Left cardiac atrium (tissue), 4 donors: ENCODE results near the gene ULK1. TPM values are rescaled to one million over a fixed set of nuclear protein-coding genes. Genes with fewer than 3 reads are reported as not detected.
"Not testable (repeated sequence)": the region's sequence is repeated elsewhere in the genome, so short reads cannot be mapped to it uniquely, and the experiment has no call there.

Experiments used
- ATAC-seq, 2 donors: fragments of 200-7000 bp; cut with Tn5 transposase; one replicate each; pipeline ENCODE4 v1.9.1; 2020; ENCODE audit warnings: mild to moderate bottlenecking in 2 of 2, moderate library complexity in 2 of 2
- DNase-seq: peaks from one replicate; pipeline ENCODE4 v3.0.0-alpha.2; 2020
- intact Hi-C, 2 donors: fragments of 100-400 bp; cut with DNase I; formaldehyde crosslinking; loops; one replicate each; pipeline versions ENCODE4 v1.14.1 to v1.15.1; 2022 to 2023
- total RNA-seq, 2 donors: library from RNA; stranded (reverse); fragmentation: NEBNext Ultra II Directional; extraction: Animal tissue kit (Norgen Biotek cat#: 25700); gene quantifications; one replicate each; pipeline ENCODE4 v1.2.1, GENCODE V29; 2021
- donor health status: DM: no; HTN: yes; CAD: no.
- donor health status: DM: no; HTN: yes; CAD: no; lungs with severe emphysema.
- donor health status: DM: yes; HTN: yes; CAD: no.
- donor health status: Dilated cardiomyopathy.

Gene ULK1
- total RNA-seq, 2 donors from 2014 or later: 27.6 to 34.5 TPM

- ATAC-seq (peak; percentile 2 to 14), DNase-seq (no peak)
- intact Hi-C loops: no loop called here
Observed at GRCh38 chr12:131929581-131930456, 35.4 kb downstream of the ULK1 start.

DNA sequence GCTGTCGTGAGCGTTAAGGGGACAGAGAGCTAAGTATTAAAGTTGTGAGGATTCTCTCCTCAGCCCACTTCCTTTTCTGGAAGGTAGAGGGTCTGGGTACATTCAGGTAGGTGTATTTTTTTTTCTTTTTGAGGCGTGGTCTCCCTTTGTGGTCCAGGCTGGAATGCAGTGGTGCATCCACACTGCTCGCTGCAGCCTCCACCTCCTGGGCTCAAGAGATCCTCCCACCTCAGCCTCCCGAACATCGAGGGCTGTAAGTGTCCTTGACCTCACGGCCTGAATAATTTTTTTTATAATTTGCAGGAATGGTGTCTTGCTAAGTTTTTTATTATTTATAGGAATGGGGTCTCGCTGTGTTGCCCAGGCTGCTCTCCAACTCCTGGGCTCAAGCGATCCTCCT is 36.1 kb downstream of the ULK1 start:
- intact Hi-C loops: no loop called here

GRCh38 chr12:131933387-131933786 is 39.0 kb downstream of the ULK1 start:
- DNase-seq: no peak
- intact Hi-C loops: no loop called here
- no peak for ATAC-seq

More for the DNA sequence above, 36.1 kb downstream of the ULK1 start:
- no peak for ATAC-seq
- DNase-seq: no peak

DNA sequence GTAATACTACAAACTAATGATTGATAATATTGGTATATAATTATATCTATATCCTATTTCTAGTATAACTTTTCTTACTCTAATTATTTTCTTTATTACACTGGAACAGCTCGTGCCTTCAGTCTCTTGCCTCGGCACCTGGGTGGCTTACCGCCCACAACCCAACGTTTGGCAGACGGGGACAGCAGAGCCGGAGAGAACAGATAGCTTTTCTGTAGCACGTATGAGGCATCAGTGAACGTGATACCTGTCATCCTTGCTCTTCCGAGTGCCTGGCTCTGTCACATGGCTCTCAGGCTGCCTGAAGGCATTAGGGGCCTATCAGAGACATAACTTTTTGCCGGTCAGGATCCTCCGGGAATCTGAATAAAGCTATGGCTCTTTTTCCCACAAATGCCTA is 40.1 kb downstream of the ULK1 start:
- ATAC-seq (no peak), DNase-seq (no peak)
- intact Hi-C loops: no loop called here

GRCh38 chr12:131938082-131938481 is 43.7 kb downstream of the ULK1 start:
- no peak for ATAC-seq
- intact Hi-C loops: no loop called here
- DNase-seq: peak; percentile 3

- no peak for ATAC-seq
- DNase-seq: peak; percentile 11
- intact Hi-C loops: no loop called here
Observed at GRCh38 chr12:131939007-131939406, 44.6 kb downstream of the ULK1 start.

- no peak for DNase-seq
- intact Hi-C loops: loop anchor here in 1 of 2 donors (10.0 kb wide), 1 partner anchor 105 kb away; no protein-coding TSS in a partner anchor
- ATAC-seq: no peak
Observed at GRCh38 chr12:131940141-131940547, 45.7 kb downstream of the ULK1 start.

DNA sequence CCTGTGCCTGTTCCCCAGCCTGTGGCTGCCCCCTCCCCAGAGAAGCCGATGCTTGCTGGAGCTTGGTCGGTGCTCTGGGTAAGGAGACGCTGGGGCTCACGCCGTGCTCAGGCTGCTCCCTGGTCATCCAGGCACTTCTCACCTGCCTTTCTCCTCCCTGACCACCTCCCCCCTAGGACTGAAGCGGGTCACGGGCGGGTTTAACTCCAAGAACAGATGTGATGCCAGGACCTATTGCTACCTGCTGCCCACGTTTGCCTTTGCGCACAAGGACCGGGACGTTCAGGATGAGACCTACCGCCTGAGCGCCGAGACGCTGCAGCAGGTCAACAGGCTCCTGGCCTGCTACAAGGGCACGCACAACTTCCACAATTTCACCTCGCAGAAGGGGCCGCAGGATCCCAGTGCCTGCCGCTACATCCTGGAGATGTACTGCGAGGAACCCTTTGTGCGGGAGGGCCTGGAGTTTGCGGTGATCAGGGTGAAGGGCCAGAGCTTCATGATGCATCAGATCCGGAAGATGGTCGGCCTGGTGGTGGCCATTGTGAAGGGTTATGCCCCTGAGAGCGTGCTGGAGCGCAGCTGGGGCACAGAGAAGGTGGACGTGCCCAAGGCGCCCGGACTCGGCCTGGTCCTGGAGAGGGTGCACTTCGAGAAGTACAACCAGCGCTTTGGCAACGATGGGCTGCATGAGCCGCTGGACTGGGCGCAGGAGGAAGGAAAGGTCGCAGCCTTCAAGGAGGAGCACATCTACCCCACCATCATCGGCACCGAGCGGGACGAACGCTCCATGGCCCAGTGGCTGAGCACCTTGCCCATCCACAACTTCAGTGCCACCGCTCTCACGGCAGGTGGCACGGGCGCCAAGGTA is 46.9 kb downstream of the ULK1 start:
- intact Hi-C loops: loop anchor here in 1 of 2 donors (10.0 kb wide), 1 partner anchor 107 kb away; no protein-coding TSS in a partner anchor
- ATAC-seq: no peak
- peak; percentile 20 for DNase-seq

GRCh38 chr12:131941987-131942341 is 47.5 kb downstream of the ULK1 start:
- no peak for ATAC-seq
- intact Hi-C loops: loop anchor here in 1 of 2 donors (10.0 kb wide), 1 partner anchor 107 kb away; no protein-coding TSS in a partner anchor
- DNase-seq: peak; percentile 6

- no peak for ATAC-seq
- DNase-seq: peak; percentile 6
- intact Hi-C loops: loop anchor here in 1 of 2 donors (10.0 kb wide), 1 partner anchor 108 kb away; no protein-coding TSS in a partner anchor
Observed at GRCh38 chr12:131942671-131943070, 48.2 kb downstream of the ULK1 start.

DNA sequence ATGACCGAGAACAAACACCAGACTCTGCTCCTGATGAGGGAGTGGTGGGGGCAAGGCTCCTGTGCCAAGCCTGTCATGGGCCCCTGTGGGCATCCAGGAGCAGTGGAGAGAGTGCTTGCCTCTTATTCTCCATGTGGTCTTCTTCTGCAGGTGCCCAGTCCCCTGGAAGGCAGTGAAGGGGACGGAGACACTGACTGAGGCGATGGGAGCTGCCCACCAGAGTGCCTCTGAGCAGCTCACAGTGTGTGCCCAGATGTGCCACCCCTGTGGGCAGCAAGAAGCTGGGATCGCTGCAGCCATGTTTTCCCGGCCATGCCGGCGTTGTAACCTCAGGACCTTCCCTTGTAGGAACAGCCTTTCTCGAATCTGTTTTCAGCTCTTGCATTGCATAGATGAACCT is 49.0 kb downstream of the ULK1 start:
- intact Hi-C loops: loop anchor here in 1 of 2 donors (10.0 kb wide), 1 partner anchor 109 kb away; no protein-coding TSS in a partner anchor
- ATAC-seq: no peak
- DNase-seq: peak; percentile 14

DNA sequence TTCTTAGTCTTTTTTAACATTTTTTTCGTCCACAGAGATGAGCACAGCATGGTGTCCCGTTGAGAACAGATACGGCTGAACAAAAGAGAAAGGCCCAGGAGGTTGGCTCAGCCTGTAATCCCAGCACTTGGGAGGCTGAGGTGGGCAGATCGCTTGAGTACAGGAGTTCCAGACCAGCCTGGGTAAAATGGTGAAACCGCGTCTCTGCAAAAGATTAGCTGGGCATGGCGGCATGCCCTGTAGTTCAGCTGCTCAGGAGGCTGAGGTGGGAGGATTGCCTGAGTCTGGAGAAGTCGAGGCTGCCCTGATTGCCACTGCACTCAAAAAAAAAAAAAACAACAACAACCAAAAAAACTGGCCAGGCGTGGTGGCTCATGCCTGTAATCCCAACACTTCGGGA is 49.5 kb downstream of the ULK1 start:
- no peak for ATAC-seq
- intact Hi-C loops: loop anchor here in 1 of 2 donors (10.0 kb wide), 1 partner anchor 109 kb away; no protein-coding TSS in a partner anchor

GRCh38 chr12:131944601-131945251 is 50.3 kb downstream of the ULK1 start:
- intact Hi-C loops: loop anchor here (5.0 to 10.0 kb wide), 2 partner anchors 47 to 110 kb away; no protein-coding TSS in a partner anchor
- peak; percentile 22 for DNase-seq
- no peak for ATAC-seq

More for the DNA sequence above, 49.5 kb downstream of the ULK1 start:
- DNase-seq: peak; percentile 2

DNA sequence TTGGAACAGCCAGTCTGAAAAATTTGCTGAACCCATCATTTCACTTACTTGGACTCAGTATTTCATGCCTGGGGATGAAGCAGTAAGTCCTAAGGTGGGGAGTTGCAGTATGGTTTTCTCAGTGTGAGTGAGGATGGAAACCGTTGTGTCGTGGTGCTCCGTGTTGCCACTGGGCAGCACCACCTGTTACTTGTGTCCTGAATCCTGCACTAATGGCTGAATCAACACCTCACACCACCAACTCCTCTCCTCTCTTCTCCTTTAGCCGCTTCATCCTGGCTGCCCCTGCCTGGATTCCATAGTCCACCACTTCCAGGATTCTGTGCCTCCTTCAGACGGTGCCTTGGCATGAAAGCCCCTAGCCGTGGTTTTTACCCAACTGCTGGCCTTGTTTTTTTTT is 52.3 kb downstream of the ULK1 start:
- ATAC-seq (no peak), DNase-seq (no peak)
- intact Hi-C loops: loop anchor here (5.0 to 10.0 kb wide), 2 partner anchors 49 to 112 kb away; no protein-coding TSS in a partner anchor

DNA sequence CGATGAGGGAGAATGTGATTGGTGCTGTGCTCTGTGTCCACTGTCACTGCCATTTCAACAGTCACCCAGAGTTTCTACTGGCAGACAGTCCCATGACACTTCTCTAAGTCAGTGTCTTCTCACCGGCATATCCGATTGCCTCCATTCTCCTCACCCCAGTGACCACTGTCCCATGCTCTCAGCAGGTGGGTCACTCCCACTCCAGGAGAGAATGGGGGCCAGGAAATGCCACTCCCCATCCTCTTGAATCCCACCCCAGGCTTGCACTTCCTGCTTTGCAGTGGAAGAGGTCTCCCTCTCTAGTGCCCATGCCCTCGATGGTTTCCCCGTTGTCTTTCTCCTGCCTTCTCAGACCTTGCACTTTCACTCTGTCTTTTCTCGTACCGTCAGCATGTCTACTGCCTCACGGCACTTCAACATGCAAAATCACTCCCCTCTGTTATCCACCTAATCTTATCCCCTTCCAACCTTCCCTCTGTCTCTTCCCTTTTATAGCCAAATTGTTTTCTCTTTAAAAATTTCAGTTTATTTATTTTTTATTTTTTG is 53.1 kb downstream of the ULK1 start:
- intact Hi-C loops: loop anchor here (5.0 to 10.0 kb wide), 2 partner anchors 50 to 113 kb away; no protein-coding TSS in a partner anchor
- ATAC-seq (no peak), DNase-seq (peak; percentile 20)

DNA sequence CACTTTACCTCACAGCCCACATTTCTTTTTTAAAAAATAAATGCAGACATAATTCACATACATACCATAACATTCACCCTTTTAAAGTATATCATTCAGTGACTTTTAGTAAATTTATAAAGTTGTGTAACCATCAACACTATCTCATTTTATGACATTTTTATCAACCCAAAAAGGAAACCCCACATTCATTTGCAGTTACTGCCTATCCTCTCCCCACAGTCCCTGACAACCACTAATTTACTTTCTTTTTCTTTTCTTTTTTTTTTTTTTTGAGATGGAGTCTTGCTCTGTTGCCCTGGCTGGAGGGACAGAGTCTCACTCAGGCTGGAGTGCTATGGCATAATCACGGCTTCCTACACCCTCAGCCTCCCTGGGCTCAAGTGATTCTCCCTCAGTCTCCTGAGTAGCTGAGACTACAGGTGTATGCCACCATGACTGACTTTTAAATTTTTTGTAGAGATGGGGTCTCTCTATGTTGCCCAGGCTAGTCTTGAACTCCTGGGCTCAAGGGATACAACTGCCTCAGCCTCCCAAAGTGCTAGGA is 53.8 kb downstream of the ULK1 start:
- ATAC-seq: no peak
- intact Hi-C loops: loop anchor here (5.0 to 10.0 kb wide), 2 partner anchors 51 to 113 kb away; no protein-coding TSS in a partner anchor
- DNase-seq: peak; percentile 3

DNA sequence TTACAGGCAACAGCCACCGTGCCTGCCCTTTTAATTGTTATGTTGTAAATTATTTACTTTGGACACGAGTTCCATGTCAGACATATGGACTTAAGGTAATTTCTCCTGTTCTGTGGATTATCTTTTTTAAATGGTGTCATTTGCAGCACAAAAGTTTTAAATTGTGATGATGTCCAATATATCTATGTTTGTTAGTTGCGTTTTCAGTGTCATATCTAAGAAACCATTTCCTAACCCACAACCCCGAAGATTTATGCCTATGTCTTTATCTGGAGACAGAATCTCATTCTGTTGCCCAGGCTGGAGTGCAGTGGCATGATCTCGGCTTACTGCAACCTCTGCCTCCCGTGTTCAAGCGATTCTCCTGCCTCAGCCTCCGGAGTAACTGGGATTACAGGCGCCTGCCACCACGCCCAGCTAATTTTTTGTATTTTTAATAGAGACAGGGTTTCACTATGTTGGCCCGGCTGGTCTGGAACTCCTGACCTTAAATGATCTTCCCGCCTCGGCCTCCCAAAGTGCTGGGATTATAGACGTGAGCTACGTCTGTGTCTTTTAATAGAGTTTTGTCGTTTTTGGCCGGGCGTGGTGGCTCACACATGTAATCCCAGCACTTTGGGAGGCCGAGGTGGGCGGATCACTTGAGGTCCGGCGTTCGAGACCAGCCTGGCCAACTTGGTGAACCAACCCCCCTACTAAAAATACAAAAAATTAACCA is 54.5 kb downstream of the ULK1 start:
- not testable (repeated sequence) for ATAC-seq
- DNase-seq: peak; percentile 35
- intact Hi-C loops: loop anchor here (5.0 to 10.0 kb wide), 2 partner anchors 52 to 114 kb away; no protein-coding TSS in a partner anchor
